HCT116 (cell line): ENCODE measurements around the gene GPM6B. TPM values are rescaled to one million over a fixed set of nuclear protein-coding genes. Genes with fewer than 3 reads are reported as not detected.
A peak's percentile ranks its signal among the peaks of the same experiment; 100 is the strongest.

ENCODE experiments used
- ATAC-seq: fragments of 200-7000 bp; cut with Tn5 transposase; 2 replicates; pipeline ENCODE4 v1.9.1; 2020; ENCODE audit warnings: mild to moderate bottlenecking, moderate library complexity
- BruUV-seq: library from RNA; stranded (reverse); fragments of 400-500 nt; replicated peaks from 2 replicates; lab custom pipeline; 2021; lab: Mats Ljungman, UMichigan
- CTCF ChIA-PET: fragments of 300-600 bp; sonication (Branson Sonifier 250); formaldehyde crosslinking; loops from one replicate; lab custom pipeline; 2021; ENCODE audit warnings: antibody characterized with exemption; lab: Charles Lee
- POLR2A ChIA-PET: fragments of 300-600, 350-600 bp; sonication (Branson Sonifier 250); formaldehyde crosslinking; loops from one replicate; lab custom pipeline; 2021; ENCODE audit warnings: antibody characterized with exemption; lab: Charles Lee
- RAD21 ChIA-PET, 2 experiments: fragments of 300-600 bp; sonication (Branson Sonifier 250); formaldehyde crosslinking; loops; one replicate each; lab custom pipeline; 2023; ENCODE audit warnings: low total read pairs in 2 of 2; ENCODE audit not compliant: uncharacterized antibody in 2 of 2, unreplicated experiment in 2 of 2, low non-redundant PET in 1 of 2; lab: Charles Lee
- DNase-seq: peaks from one replicate; pipeline ENCODE4 v3.0.0-alpha.2; 2010; ENCODE audit warnings: low read depth, low spot score
- H2AFZ ChIP-seq: fragments of 200-600 bp; shearing (Covaris generic), sonication (generic); 2 replicates; pipeline ENCODE4 v1.6.1; 2017; ENCODE audit warnings: low read depth, mixed run types, mixed read lengths, antibody characterized with exemption, low read length; ENCODE audit not compliant: poor library complexity, severe bottlenecking
- H3K27ac ChIP-seq: 2 replicates; pipeline ENCODE4 v1.5.1; 2012; ENCODE audit warnings: low read depth, low read length
- H3K27me3 ChIP-seq: fragments of 200-600 bp; sonication (generic); 2 replicates; pipeline ENCODE4 v1.6.1; 2016; ENCODE audit warnings: mixed run types, low read length, mixed read lengths; ENCODE audit not compliant: insufficient read depth
- H3K36me3 ChIP-seq, 2 experiments: fragments of 200-500 bp in 1 of 2; fragments of 200-600 bp in 1 of 2; sonication (Bioruptor generic) in 1 of 2; sonication (generic) in 1 of 2; 2 replicates each; pipeline versions ENCODE4 v1.5.1 to v1.6.1; 2014 to 2016; ENCODE audit warnings: low read length in 2 of 2, inconsistent platforms in 1 of 2, mixed read lengths in 1 of 2, mixed run types in 1 of 2; ENCODE audit not compliant: insufficient read depth in 2 of 2, control insufficient read depth in 1 of 2
- H3K4me1 ChIP-seq, 2 experiments: fragments of 200-600 bp in 1 of 2; sonication (generic) in 1 of 2; 2 replicates each; pipeline versions ENCODE4 v1.5.1 to v1.6.1; 2012 to 2017; ENCODE audit warnings: low read length in 2 of 2, inconsistent platforms in 1 of 2, mild to moderate bottlenecking in 1 of 2, mixed read lengths in 1 of 2, mixed run types in 1 of 2, moderate library complexity in 1 of 2; ENCODE audit not compliant: insufficient read depth in 2 of 2, control insufficient read depth in 1 of 2
- H3K4me2 ChIP-seq: fragments of 200-600 bp; sonication (generic); 2 replicates; pipeline ENCODE4 v1.6.1; 2017; ENCODE audit warnings: mixed run types, low read length, mixed read lengths
- H3K4me3 ChIP-seq, 2 experiments: fragments of 200-600 bp in 1 of 2; sonication (generic) in 1 of 2; replicated peaks in 1 of 2; 2 replicates each; pipeline ENCODE4 v1.5.1; 2011 to 2016; ENCODE audit warnings: low read length in 2 of 2, control low read depth in 1 of 2, low read depth in 1 of 2, mild to moderate bottlenecking in 1 of 2, mixed read lengths in 1 of 2, mixed run types in 1 of 2
- H3K79me2 ChIP-seq: fragments of 200-600 bp; sonication (generic); 2 replicates; pipeline ENCODE4 v1.6.1; 2017; ENCODE audit warnings: mild to moderate bottlenecking, mixed run types, low read length, moderate library complexity, mixed read lengths; ENCODE audit not compliant: insufficient read depth
- H3K9ac ChIP-seq: fragments of 200-600 bp; sonication (generic); 2 replicates; pipeline ENCODE4 v1.6.1; 2016; ENCODE audit warnings: low read length, mixed read lengths
- H3K9me2 ChIP-seq: fragments of 200-600 bp; sonication (generic), shearing (Covaris generic); 2 replicates; pipeline ENCODE4 v1.6.1; 2017; ENCODE audit warnings: mixed run types, mild to moderate bottlenecking, moderate library complexity; ENCODE audit not compliant: insufficient read depth
- H3K9me3 ChIP-seq, 2 experiments: fragments of 200-500 bp in 1 of 2; fragments of 200-600 bp in 1 of 2; sonication (Bioruptor generic) in 1 of 2; sonication (generic) in 1 of 2; 2 replicates each; pipeline ENCODE4 v1.6.1; 2014 to 2017; ENCODE audit warnings: low read length in 2 of 2, mixed read lengths in 2 of 2, inconsistent platforms in 1 of 2, low read depth in 1 of 2, mild to moderate bottlenecking in 1 of 2, mixed run types in 1 of 2, moderate library complexity in 1 of 2; ENCODE audit not compliant: control insufficient read depth in 1 of 2, insufficient read depth in 1 of 2
- H4K20me1 ChIP-seq: fragments of 200-600 bp; sonication (generic), shearing (Covaris generic); 2 replicates; pipeline ENCODE4 v1.6.1; 2017; ENCODE audit warnings: mixed run types, mild to moderate bottlenecking, moderate library complexity; ENCODE audit not compliant: insufficient read depth
- ELF1 ChIP-seq: IDR thresholded peaks from 2 replicates; pipeline ENCODE4 v1.6.1; 2012; ENCODE audit warnings: low read depth, borderline replicate concordance
- EZH2 ChIP-seq: fragments of 200-600 bp; sonication (generic); IDR thresholded peaks from 2 replicates; pipeline ENCODE4 v1.6.1; 2017; ENCODE audit warnings: antibody characterized with exemption, mixed run types
- FOSL1 ChIP-seq: IDR thresholded peaks from 2 replicates; pipeline ENCODE4 v1.6.1; 2012; ENCODE audit warnings: low read depth
- POLR2A ChIP-seq: IDR thresholded peaks from 2 replicates; pipeline ENCODE4 v1.7.0; 2011; ENCODE audit warnings: borderline replicate concordance; ENCODE audit not compliant: insufficient read depth, insufficient read length; ENCODE audit errors: extremely low read depth
- POLR2AphosphoS5 ChIP-seq: IDR thresholded peaks from 2 replicates; pipeline ENCODE4 v1.6.1; 2011; ENCODE audit warnings: mild to moderate bottlenecking, low read depth, low read length, moderate library complexity
- SIN3A ChIP-seq: IDR thresholded peaks from 2 replicates; pipeline ENCODE4 v1.6.1; 2012; ENCODE audit warnings: low read depth
- SRF ChIP-seq: IDR thresholded peaks from 2 replicates; pipeline ENCODE4 v1.6.1; 2012; ENCODE audit warnings: low read depth
- ZFX ChIP-seq: fragments of 450-650 bp; IDR thresholded peaks from 2 replicates; pipeline ENCODE4 v1.6.1; 2017
- intact Hi-C: fragments of 100-400 bp; cut with micrococcal nuclease; formaldehyde crosslinking; loops from 2 replicates; pipeline ENCODE4 v1.10.0; 2022
- total RNA-seq: library from RNA; stranded (reverse); gene quantifications from one replicate; pipeline ENCODE4 v1.2.1, GENCODE V29; 2021; ENCODE audit not compliant: unreplicated experiment
- TF ChIP-seq, protein P1 (sequence below): IDR thresholded peaks from 2 replicates; pipeline ENCODE4 v1.6.1; 2011; ENCODE audit warnings: mild to moderate bottlenecking, low read length, moderate library complexity; ENCODE audit not compliant: insufficient replicate concordance; ENCODE audit errors: extremely low read depth
- TF ChIP-seq, protein P2 (sequence below): IDR thresholded peaks from 2 replicates; pipeline ENCODE4 v1.6.1; 2012

Gene GPM6B
- total RNA-seq, 1 experiment from 2014 or later: 0.07 TPM

DNA sequence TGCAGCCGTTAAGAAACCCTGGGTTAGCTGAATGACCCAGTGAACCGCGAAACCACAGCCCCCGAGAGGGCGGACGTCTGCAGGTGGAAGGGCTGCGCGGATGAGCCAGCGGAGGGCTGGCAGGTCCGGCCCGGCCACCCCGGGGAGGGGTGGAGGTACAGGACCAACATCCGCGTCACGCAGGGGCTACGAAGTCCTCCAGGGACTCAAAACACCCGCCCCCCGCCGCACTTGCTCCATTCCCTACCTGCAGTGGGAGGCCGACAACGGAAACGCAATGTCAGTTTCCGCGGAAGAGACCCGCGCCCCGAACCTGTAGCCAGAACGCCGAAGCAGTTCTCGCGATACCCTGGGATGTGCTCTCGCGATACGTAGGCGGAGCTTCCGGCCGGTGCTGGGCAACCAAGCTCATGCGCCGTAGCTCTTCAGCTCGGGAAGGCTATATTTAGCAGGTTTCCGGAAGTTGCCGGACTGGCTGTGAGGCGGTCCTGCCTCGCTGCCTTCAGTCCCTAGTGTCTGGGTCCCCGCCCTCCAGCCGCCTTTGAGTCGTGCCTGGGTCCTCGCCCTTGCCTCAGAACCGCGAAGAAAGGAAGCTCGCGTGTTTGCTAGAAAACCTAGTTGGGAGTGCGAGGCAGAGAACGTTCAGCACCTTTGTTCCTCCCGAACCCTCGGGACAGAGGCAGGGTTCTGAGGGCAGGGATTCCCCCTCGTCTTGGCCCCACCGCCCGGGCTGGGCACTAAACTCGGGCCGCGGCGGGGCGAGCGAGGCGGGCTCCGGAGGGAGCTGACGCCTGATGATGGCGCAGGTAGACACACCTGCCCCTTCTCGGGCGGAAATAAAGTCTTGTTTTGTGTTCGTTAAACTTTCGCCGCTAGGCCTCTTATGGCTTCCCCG lies 82.4 kb downstream of the GPM6B start, which contains the start of the genes OFD1 and TRAPPC2:
OFD1 (plus strand) TSS at position 471 of the 895 bp plus-strand sequence; CDS start at position 795, 324 bp downstream.
TRAPPC2 (minus strand) TSS at position 343 of the 895 bp plus-strand sequence. CDS start 14,657 bp downstream, outside the sequence.
- peak within 1 kb of the TSS; percentile 76 for H3K4me2 ChIP-seq
- H4K20me1 ChIP-seq: no peaks in the 10 kb centered on the region
- H3K4me3 ChIP-seq: peak within 1 kb of the TSS; percentile 67 to 84
- ChIA-PET RAD21 (no interaction called here), CTCF (interaction anchor here (1.0 to 1.4 kb wide), 3 partner anchors 16 to 89 kb away, joined by 3 to 5 read pairs (median 4); no protein-coding TSS in a partner anchor), POLR2A (interaction anchor here (0.7 to 1.8 kb wide), 5 partner anchors 9 to 294 kb away, joined by 3 to 6 read pairs (median 3); no protein-coding TSS in a partner anchor)
- peaks cover 3 to 5% of the 10 kb centered on the region in 2 experiments; a peak in 2 of 4 replicates for H3K4me1 ChIP-seq
- H3K9ac ChIP-seq: peak within 1 kb of the TSS; percentile 83
- ATAC-seq (peak; percentile 97), DNase-seq (peak; percentile 87)
- no peaks in the 10 kb centered on the region for H3K27me3 ChIP-seq
- TF ChIP-seq SRF (peak; percentile 98), POLR2AphosphoS5 (peak; percentile 84), ELF1 (peak; percentile 54; the same call in 1 of the 2 replicates), SIN3A (peak; percentile 64; the same call in 1 of the 2 replicates), FOSL1 (no peak), ZFX (peak; percentile 47; the same call in 1 of the 2 replicates), POLR2A (peak; percentile 52), EZH2 (no peak)
- TF ChIP-seq, protein P1, sequence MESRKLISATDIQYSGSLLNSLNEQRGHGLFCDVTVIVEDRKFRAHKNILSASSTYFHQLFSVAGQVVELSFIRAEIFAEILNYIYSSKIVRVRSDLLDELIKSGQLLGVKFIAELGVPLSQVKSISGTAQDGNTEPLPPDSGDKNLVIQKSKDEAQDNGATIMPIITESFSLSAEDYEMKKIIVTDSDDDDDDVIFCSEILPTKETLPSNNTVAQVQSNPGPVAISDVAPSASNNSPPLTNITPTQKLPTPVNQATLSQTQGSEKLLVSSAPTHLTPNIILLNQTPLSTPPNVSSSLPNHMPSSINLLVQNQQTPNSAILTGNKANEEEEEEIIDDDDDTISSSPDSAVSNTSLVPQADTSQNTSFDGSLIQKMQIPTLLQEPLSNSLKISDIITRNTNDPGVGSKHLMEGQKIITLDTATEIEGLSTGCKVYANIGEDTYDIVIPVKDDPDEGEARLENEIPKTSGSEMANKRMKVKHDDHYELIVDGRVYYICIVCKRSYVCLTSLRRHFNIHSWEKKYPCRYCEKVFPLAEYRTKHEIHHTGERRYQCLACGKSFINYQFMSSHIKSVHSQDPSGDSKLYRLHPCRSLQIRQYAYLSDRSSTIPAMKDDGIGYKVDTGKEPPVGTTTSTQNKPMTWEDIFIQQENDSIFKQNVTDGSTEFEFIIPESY: peak; percentile 98
- TF ChIP-seq, protein P2, sequence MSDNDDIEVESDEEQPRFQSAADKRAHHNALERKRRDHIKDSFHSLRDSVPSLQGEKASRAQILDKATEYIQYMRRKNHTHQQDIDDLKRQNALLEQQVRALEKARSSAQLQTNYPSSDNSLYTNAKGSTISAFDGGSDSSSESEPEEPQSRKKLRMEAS: peak; percentile 58; the same call in 1 of the 2 replicates
- H3K9me3 ChIP-seq: no peaks in the 10 kb centered on the region
- peak within 1 kb of the TSS; percentile 88 for H3K27ac ChIP-seq
- BruUV-seq: no TSS peak
- H3K79me2 ChIP-seq: peaks cover 41% of the 10 kb centered on the region
- no peak within 1 kb of the TSS for H2AFZ ChIP-seq
- no peaks in the 10 kb centered on the region; a peak in 2 of 4 replicates for H3K36me3 ChIP-seq
- intact Hi-C loops: loop anchor here (5.0 kb wide), 1 partner anchor 42 kb away; no protein-coding TSS in a partner anchor
- no peaks in the 10 kb centered on the region for H3K9me2 ChIP-seq
